NCI-H2196 treated with DMSO at 0.1 percent for 48 hours (cell line): ENCODE results near the gene MTX1.

ENCODE experiments used
- DNase-seq: peaks from one replicate; lab custom pipeline; 2025; ENCODE audit not compliant: unreplicated experiment; lab: John Stamatoyannopoulos, UW

Gene MTX1

GRCh38 chr1:155255243-155256007 lies 46.9 kb downstream of the MTX1 start, which contains the start of gene ENTREP3:
ENTREP3 (minus strand) TSS chr1:155255483; CDS start chr1:155254877, 606 bp downstream.
- DNase-seq: peak; percentile 68

GRCh38 chr1:155256058-155256852 lies 47.8 kb downstream of the MTX1 start:
- no peak for DNase-seq

GRCh38 chr1:155260276-155260675 lies 51.8 kb downstream of the MTX1 start:
- no peak for DNase-seq

- no peak for DNase-seq
Observed at GRCh38 chr1:155261493-155261851, 53.0 kb downstream of the MTX1 start.

GRCh38 chr1:155261852-155262673 lies 53.6 kb downstream of the MTX1 start, which contains the start of gene SCAMP3:
SCAMP3 (minus strand) TSS chr1:155262360; CDS start chr1:155262151, 209 bp downstream.
- DNase-seq: peak; percentile 96

GRCh38 chr1:155263067-155263466 lies 54.6 kb downstream of the MTX1 start:
- DNase-seq: no peak
